Choroid plexus epithelial cell (primary cell): ENCODE data around the gene SRGAP2B.
A peak's percentile ranks its signal among the peaks of the same experiment; 100 is the strongest.
"Not testable (repeated sequence)": the region's sequence is repeated elsewhere in the genome, so short reads cannot be mapped to it uniquely, and the experiment has no call there.

Experiments used
- DNase-seq: peaks from one replicate; pipeline ENCODE4 v3.0.0-alpha.2; 2010; ENCODE audit warnings: low read depth
- H3K4me3 ChIP-seq: 2 replicates; pipeline ENCODE4 v1.5.1; 2011; ENCODE audit warnings: low read depth, mild to moderate bottlenecking, control low read depth, low read length, moderate library complexity

The SRGAP2B gene

DNA sequence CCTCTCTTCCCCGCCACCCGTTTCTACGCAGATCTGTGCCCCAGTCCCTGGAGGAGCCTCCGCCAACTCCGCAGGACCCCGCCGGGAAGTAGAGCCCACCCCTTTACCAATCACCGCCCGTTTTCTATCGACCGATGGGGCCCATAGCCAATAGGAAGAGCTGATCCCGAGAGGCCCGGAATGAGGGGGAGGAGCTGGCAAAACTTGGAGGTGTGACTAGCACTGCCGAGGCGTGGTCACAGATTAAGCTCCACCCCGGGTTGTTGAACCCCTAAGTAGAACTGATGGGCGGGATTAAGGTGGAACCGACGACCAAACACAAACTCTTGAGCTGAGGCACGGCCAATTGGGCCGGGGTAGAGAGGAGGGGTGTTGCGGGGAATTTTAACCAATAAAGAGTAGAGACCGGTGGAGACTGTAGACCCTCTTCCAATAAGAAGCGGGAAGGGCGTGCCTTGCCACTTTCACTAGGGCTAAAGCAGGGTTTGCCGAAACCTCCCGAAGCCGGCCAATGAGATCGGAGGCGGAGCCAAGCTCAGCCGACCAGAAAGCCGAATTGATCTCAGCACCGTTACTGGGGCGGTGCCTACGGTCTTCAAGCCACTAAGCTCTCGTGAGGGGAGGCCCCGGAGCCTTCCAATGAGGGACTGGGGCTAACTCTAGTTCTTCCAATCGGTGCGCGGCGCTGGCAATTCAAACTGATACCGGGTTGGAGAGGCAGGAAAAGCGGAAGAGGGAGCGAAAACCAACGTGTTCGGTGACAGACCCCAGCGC, at the start of gene SRGAP2B, which contains the start of gene FAM72D:
Gene SRGAP2B (minus strand): TSS at position 45 of the 774 bp plus-strand sequence. CDS start 2,427 bp downstream, outside the sequence.
Gene FAM72D (plus strand): TSS at position 691 of the 774 bp plus-strand sequence. CDS start 874 bp downstream, outside the sequence.
- H3K4me3 ChIP-seq, result peak within 1 kb of the TSS; percentile 54
- DNase-seq, result not testable (repeated sequence)

DNA sequence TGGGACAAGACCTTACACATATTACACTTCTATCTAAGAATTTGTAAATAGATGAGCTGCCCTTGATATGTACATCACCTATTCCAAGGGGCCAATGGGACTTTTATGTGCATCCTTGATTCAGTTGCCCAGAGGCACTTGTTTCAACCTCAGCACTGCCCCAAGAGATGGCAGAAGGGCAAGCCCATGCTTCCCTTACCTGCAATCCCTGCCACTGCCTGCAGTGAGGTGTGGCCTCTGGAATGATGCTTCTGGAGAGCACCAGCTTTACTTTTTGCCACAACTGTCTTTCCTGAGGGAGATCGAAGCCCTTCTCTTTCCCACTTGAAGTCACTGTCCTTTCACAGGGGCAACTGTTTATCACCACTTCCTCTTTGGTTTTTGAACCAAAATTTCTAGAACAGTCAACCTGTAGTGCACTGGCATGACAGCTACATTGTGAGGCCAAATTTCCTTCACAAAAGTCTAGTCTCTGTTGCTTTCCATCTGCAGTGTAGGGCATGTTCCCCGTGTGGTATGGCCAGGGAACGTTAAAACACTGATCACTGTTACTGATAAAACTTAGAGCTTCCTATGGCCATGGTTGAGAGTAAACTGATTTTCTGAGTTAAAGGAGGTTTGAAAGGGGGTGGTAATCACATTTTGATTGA, 49.3 kb upstream of the SRGAP2B start:
- DNase-seq, H3K4me3 ChIP-seq: not testable (repeated sequence)

DNA sequence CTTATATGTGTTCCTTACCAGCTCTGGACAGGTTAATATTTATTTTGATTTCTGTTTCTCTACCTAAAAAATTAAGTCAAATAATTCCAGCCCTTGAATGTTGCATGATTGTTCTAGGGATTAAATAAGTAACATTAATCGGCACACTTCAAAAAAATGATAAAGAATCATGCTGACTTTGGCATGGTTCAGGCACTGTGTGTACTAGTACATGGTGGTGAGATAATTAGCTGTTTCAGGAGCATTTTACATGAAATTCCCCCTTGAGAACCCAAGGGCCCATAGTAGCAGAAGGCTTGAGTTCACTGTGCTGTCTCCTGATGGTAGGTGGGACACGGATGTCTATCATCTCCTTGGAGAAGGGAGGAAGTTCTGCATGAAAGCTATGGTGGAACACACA, 45.4 kb upstream of the SRGAP2B start:
- not testable (repeated sequence) for DNase-seq, H3K4me3 ChIP-seq

DNA sequence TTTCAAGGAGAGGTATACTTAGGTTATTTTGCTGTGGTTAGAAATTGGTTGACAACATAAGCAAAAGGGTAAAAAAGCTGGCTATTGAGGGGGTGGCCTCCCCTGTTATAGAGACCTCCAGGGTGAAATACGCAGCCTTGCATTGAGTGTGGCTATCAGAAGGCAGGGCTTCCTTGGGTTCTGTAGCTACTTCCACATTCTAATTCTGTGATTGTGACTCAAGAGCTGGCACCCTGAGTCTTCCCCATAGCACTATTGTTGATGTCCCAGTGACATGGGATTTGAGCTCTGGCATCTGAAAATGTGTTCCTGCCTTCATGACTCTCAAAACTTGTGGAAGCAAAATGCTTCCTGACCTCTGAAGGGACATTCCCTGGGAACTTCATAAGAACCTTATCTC, 39.3 kb upstream of the SRGAP2B start:
- not testable (repeated sequence) for H3K4me3 ChIP-seq, DNase-seq

DNA sequence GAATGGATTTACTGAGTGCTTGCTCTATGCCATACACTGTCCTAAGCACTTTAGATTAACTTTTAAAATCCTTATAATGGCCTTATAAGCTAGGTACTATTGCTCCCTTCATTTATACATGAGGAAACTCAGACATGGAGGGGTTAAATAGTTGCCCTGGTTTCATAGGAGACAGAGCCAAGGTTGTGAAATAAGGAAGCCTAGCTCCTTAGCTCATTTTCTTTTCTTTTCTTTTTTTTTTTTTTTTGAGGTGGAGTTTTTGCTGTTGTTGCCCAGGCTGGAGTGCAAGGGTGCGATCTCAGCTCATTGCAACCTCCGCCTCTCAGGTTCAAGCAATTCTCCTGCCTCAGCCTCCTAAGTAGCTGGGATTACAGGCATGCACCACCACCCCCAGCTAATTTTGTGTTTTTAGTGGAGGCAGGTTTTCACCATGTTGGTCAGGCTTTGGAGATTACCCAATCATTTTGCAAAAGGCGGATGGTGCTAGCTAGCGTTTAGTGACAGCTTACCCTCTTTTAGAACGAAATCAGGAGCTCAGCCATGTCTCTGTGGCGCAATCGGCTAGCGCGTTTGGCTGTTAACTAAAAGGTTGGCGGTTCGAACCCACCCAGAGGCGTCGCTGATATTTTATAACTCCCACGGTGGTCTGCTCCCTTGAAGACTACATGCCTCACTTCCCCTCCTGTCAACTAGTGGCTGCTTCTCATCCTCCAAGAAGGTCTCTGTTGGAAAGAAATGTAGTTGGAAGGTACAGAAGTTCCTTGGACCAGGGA, 33.8 kb upstream of the SRGAP2B start:
- DNase-seq, result peak; percentile 30
- not testable (repeated sequence) for H3K4me3 ChIP-seq

DNA sequence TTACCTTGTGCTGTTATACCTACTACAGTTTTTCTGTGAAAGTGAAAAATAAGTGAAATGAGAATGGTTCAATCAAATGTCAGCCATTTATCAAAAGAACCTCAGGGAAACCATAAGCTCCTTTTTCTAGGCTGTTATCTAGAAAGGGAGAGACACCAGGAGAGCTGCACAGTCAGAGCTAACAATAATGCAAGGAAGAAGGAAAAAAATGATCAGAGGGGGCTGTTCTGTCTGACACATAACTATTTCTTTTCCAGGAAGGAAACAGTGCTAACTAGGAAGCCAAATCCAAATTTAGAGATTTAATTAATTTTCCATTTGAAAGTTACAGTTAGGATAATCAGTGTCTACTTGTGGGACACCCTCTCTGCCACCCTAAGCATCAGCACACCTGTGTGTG, 32.0 kb upstream of the SRGAP2B start:
- DNase-seq, H3K4me3 ChIP-seq: not testable (repeated sequence)

DNA sequence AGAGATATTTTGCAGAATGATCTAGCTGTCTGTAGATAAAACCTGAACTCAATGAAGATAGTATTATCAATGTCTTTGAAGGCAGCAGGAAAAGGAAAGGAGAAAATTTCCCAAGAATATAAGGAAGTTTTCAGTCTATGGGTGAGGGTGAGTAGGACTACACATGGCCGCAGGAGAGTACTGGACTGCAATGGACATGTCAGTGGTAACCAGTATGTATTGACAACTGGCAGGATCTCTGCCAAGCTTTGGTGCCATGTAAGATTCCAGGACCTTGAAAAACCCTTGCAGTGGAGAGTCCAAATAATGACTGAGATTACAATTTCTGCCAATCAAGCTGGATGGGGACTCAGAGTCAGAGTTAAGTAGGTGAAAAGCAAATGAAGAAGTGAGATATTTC, 30.0 kb upstream of the SRGAP2B start:
- DNase-seq, H3K4me3 ChIP-seq: not testable (repeated sequence)

DNA sequence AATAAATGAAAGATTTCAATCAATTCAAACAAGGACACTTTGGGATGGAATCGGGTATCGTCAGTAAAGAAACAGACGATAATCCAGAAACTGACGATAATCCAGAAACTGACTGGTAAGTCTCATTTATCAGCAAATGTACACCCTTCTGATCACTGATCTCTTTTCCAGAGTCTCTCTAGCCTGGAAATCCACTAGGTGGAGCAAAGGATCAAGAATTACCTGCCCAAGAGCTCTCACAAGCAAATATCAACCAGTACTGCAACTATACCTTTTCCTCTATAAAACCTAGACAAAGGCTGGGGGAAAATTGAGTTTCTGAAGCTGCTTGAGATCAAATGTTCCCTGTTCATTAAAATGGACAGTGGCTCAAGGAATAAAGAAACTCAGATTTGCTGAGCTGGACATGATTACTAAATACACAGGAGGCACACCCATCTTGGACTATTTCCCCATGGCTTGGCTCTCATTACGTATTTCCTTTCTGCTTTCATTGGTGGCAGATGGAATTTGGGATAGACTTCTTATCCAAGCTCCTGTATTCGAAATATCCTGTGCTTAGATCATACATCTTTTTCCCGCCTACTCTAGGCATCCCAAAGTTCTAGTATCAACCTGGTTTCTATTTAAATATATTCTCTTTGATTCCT, 29.0 kb upstream of the SRGAP2B start:
- not testable (repeated sequence) for H3K4me3 ChIP-seq

DNA sequence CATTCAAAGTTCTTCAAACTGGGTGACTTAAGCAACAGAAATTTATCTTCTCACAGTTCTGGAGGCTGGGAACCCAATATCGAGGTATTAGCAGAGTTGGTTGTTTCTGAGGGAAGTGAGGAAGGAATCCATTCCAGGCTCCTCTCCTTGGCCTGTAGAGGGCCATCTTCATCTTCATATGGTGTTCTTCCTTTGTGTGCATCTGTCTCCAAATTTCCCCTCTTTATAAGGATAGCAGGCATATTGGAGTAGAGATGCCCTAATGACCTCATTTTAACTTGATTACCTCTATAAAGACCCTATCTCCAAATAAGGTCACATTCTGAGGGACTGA, 27.9 kb upstream of the SRGAP2B start:
- not testable (repeated sequence) for DNase-seq, H3K4me3 ChIP-seq

More for the DNA sequence above, 29.0 kb upstream of the SRGAP2B start:
- DNase-seq, result not testable (repeated sequence)

DNA sequence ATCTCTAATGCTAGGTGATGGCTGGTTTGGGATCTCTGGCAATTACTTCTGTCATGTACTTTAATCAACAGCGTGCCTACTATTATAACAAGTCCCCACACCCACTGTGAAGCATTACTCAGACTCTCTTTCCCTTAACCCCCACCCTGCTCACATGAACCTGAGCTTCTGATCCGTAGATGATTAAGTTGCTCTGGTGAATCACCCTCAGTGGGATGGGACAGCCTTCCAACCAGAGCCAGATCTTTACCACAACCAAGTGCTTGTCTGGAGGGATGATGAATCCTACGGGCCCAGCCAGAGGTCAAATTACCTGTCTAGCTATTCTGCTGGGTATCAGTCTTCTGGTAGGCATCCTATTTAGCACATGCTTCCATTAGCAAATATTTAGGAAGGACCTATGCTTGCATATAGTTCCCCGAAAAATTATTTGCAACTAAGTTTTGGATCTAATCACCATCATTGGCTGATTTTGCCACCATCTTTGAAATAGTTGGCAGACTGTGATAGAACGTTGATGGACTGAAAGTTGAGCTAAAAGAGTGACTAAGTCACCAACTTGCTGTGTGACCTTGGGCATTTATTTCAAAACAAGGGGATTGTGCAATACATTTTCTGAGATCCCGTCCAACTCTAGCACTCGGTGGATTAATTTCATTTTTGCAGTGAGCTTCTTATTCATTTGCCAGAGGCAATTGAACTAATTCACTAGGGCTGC, 27.4 kb upstream of the SRGAP2B start:
- DNase-seq, H3K4me3 ChIP-seq: not testable (repeated sequence)

DNA sequence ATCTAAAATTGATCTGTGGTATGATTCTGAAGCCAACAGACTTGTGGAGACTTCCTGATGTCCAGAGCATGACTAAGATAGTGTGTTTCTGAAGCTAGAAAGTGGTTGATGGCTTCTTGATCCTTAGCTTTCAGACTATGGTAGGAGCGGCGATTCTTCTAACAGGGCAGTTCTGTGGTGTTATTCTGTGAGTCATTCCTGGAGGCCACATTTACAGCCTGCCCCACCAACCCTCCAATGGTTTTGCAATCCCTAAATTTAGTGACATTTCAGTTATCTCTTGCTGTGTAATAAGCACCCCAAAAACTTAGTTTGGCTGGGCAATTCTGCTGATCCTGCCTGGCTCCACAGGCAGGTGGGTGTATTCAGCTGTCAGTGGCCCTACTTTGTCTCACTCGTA, 24.7 kb upstream of the SRGAP2B start:
- DNase-seq, H3K4me3 ChIP-seq: not testable (repeated sequence)

DNA sequence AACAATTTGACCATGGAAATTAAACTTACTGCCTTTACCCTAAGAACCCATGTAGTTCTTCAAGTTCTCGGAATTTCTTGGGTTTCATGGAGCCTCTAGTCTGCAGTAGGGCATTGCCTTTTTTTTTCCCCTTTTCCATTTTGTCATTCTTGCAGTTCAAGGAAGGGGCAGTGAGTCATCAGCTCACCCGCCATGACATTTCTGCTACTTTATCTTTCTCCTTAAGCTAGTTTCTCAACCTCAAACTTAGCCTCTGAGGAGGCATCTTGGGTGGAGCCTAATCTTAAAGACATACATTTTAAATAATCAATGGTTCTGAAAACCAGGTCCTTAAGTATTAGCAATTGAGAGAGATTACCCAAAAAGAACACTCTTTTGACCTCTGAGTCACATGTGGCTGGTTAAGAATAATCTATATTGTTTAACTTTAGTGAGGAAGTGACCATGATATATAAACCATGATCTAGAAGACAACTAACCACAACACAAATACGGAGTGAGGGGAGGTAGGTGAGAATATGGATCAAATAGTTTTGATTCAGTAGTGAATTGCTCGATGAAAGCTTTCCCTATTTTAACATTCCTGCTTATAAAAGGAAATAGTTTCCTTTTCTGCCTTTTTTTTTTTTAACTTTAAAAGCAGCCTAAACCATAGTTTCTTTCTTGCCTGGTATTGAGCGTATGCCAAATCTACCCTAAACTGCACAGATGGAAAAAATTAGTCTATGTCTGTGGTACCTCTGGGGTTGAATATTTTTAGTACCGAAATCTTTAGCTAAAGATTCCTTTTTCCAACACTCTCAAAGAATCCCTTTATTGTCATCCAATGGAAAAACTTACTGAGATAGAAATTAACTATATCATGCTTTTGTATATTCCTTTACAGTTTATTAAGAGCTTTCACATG, 20.7 kb upstream of the SRGAP2B start:
- not testable (repeated sequence) for H3K4me3 ChIP-seq, DNase-seq

DNA sequence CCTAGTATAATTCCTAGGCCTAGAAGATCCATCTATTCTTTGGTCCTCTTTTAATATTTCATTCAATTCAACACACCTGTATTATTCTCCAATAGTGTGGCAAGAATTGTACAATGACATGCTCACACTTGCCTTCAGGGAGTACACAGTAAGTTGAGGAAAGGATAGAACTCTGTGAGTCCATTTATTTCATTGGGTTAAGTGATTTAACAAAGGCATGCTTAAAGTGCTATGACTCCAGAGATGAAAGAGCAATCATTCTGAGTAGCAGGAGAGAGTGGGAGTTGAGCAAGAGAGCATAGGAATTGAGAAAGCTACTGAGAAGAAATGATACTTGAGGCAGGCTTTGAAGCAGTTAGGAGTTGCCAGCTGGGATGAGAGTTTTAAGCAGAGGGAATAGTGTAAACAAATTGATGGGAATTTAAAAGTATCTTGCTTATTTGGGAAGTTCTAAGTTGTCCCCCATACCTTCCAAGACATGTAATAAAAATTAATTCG, 19.5 kb upstream of the SRGAP2B start:
- DNase-seq, result not testable (repeated sequence)

DNA sequence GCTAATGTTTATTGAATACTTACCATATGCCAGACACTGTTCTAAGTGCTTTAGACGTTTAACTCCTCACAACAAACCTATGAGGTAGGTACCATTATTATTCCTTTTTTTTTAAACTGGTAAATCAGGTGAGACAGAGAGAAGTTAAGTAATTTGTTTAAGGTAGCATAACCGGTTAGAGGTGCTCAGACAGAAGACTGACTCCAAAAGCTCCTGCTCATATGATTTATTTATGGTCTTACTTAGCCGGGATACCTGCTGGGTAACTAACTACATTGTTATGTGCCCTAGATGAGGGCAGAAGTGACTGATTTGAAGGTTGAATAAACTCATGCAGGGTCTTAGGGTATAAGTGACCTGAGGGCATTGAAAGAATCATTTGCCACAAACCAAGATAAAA, 17.6 kb upstream of the SRGAP2B start:
- DNase-seq, H3K4me3 ChIP-seq: not testable (repeated sequence)

More for the DNA sequence above, 19.5 kb upstream of the SRGAP2B start:
- not testable (repeated sequence) for H3K4me3 ChIP-seq

DNA sequence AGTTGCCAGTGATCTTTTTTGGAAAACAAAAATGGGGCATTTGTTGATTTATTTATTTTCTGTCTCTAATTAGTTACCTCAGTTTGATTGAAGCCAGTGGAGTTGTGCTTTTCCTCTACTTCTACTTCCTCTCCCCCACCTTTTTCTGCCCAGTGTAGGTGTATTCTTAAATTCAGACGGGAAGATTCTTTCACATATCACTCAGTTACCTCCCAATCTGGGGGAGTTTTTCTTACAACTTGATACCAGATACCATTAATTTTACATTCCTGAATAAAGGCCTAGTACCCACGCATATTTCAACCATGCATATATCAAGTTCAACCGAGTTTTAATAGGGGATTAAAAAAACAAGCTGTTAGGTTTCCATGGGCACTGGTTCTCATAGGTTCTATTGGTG, 16.5 kb upstream of the SRGAP2B start:
- not testable (repeated sequence) for DNase-seq, H3K4me3 ChIP-seq

DNA sequence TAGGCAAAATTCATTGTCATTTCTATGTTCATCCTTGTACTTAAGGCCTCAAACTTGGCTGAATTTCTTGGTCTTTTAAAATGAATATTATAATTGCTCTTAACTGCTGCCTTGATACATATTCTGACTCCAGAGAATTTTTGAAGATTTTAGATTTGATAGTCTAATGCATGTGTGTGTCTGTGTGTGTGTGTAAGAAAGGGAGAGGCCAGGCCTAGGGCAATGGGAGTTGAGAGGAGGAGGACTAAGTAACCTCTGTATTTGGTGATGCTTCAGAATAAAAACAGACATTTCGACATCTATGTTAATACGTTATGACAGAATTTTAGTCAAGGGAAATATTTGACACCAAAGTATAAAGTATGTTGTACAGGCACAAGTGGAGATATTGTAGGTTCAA, 8.2 kb upstream of the SRGAP2B start:
- H3K4me3 ChIP-seq, DNase-seq: not testable (repeated sequence)

DNA sequence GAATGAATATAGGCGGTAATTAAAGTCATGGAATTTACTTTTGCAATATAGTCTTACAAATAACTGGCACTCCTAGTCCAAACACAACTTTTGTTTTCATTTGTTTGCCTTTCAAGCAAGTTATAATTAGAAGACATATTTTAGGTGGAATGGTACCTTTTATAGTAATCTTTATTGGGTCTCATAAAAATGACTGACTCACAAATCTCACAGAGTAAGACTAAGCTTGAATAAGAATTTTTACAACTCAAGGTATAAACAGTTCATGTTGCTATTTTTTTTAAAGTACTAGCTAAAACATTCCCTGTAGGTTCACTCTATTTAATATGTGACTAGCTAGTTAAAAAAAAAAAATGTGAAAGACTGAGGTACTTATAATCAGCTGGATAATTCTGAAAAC, 6.6 kb upstream of the SRGAP2B start:
- not testable (repeated sequence) for DNase-seq, H3K4me3 ChIP-seq
